ENCODE results near the gene POMT1. TPM values are rescaled to one million over a fixed set of nuclear protein-coding genes. Genes with fewer than 3 reads are reported as not detected.

Gene POMT1
- total RNA-seq, 2 experiments from 2014 or later, result 50.1 to 50.5 TPM

GRCh38 chr9:131523451-131524435 lies 21.0 kb downstream of the POMT1 start:
- CTCF ChIA-PET, result no interaction called here
- Mint-ChIP-seq H3K9me3 (no peaks in the 10 kb centered on the region), H3K27me3 (no peaks in the 10 kb centered on the region), H3K4me1 (ENCODE audit: low read depth) (peaks cover 12% of the 10 kb centered on the region), H3K4me3 (no peak overlapping the region), H3K27ac (no peak overlapping the region), H3K36me3 (ENCODE audit: low read depth) (peaks cover 78% of the 10 kb centered on the region)
- TF ChIP-seq CTCF (IDR thresholded peaks at IDR 0.05), result no peak
- POLR2A ChIA-PET, result interaction anchor here (0.8 kb wide), 1 partner anchor 9 kb away, joined by 3 read pairs; no protein-coding TSS in a partner anchor
- ATAC-seq (ENCODE audit: poor library complexity), result no peak
- intact Hi-C loops (cut with DNase I, micrococcal nuclease), result no loop called here
- Histone ChIP-seq H3K4me3 (ENCODE audit: low read length) (no peak overlapping the region), H3K27me3 (ENCODE audit: control insufficient read depth in 1 of 2, insufficient read depth in 2 of 2, low read length in 2 of 2) (no peaks in the 10 kb centered on the region), H3K27ac (ENCODE audit: low read depth in 1 of 2, low read length in 2 of 2) (no peak overlapping the region), H3K9me3 (ENCODE audit: control insufficient read depth in 1 of 2, insufficient read depth in 1 of 2, low read length in 2 of 2) (no peaks in the 10 kb centered on the region), H3K36me3 (ENCODE audit: insufficient read depth, low read length) (peaks cover 92% of the 10 kb centered on the region), H3K4me1 (ENCODE audit: insufficient read depth, low read length) (no peaks in the 10 kb centered on the region)
- DNase-seq, result no peak

GRCh38 chr9:131524665-131525315 lies 22.1 kb downstream of the POMT1 start:
- intact Hi-C loops (cut with DNase I, micrococcal nuclease), result no loop called here
- H3K27me3 ChIP-seq (ENCODE audit: control insufficient read depth in 1 of 2, insufficient read depth in 2 of 2, low read length in 2 of 2), result no peaks in the 10 kb centered on the region
- CTCF ChIA-PET, result no interaction called here
- H3K27ac Mint-ChIP-seq, result no peak overlapping the region
- no peak overlapping the region for H3K4me3 Mint-ChIP-seq
- H3K9me3 ChIP-seq (ENCODE audit: control insufficient read depth in 1 of 2, insufficient read depth in 1 of 2, low read length in 2 of 2), result no peaks in the 10 kb centered on the region
- H3K4me1 ChIP-seq (ENCODE audit: insufficient read depth, low read length), result peaks cover 6% of the 10 kb centered on the region
- no peak for TF ChIP-seq CTCF (IDR thresholded peaks at IDR 0.05)
- H3K4me3 ChIP-seq (ENCODE audit: low read length), result no peak overlapping the region
- ATAC-seq (ENCODE audit: poor library complexity) (no peak), DNase-seq (no peak)
- H3K9me3 Mint-ChIP-seq, result no peaks in the 10 kb centered on the region
- H3K27me3 Mint-ChIP-seq, result no peaks in the 10 kb centered on the region
- POLR2A ChIA-PET, result no interaction called here
- H3K36me3 Mint-ChIP-seq (ENCODE audit: low read depth), result peaks cover 78% of the 10 kb centered on the region
- peaks cover 91% of the 10 kb centered on the region for H3K36me3 ChIP-seq (ENCODE audit: insufficient read depth, low read length)
- peaks cover 17% of the 10 kb centered on the region for H3K4me1 Mint-ChIP-seq (ENCODE audit: low read depth)
- no peak overlapping the region for H3K27ac ChIP-seq (ENCODE audit: low read depth in 1 of 2, low read length in 2 of 2)

GRCh38 chr9:131525643-131526565 lies 23.2 kb downstream of the POMT1 start:
- no peak overlapping the region for H3K27ac ChIP-seq (ENCODE audit: low read depth in 1 of 2, low read length in 2 of 2)
- no peak for TF ChIP-seq CTCF (IDR thresholded peaks at IDR 0.05)
- H3K4me3 ChIP-seq (ENCODE audit: low read length), result no peak overlapping the region
- no peaks in the 10 kb centered on the region for H3K9me3 Mint-ChIP-seq
- no peaks in the 10 kb centered on the region for H3K9me3 ChIP-seq (ENCODE audit: control insufficient read depth in 1 of 2, insufficient read depth in 1 of 2, low read length in 2 of 2)
- peaks cover 15% of the 10 kb centered on the region for H3K4me1 ChIP-seq (ENCODE audit: insufficient read depth, low read length)
- peaks cover 69% of the 10 kb centered on the region for H3K36me3 Mint-ChIP-seq (ENCODE audit: low read depth)
- peak overlapping the region; percentile 51 for H3K4me3 Mint-ChIP-seq
- H3K27me3 Mint-ChIP-seq, result no peaks in the 10 kb centered on the region
- intact Hi-C loops (cut with DNase I, micrococcal nuclease), result no loop called here
- H3K27ac Mint-ChIP-seq, result no peak overlapping the region
- no peaks in the 10 kb centered on the region for H3K27me3 ChIP-seq (ENCODE audit: control insufficient read depth in 1 of 2, insufficient read depth in 2 of 2, low read length in 2 of 2)
- ChIA-PET POLR2A (no interaction called here), CTCF (no interaction called here)
- ATAC-seq (ENCODE audit: poor library complexity), result no peak
- H3K4me1 Mint-ChIP-seq (ENCODE audit: low read depth), result peaks cover 19% of the 10 kb centered on the region
- H3K36me3 ChIP-seq (ENCODE audit: insufficient read depth, low read length), result peaks cover 86% of the 10 kb centered on the region
- no peak for DNase-seq

Measured in CD4-positive, alpha-beta T cell (primary cell).